WTC11 (cell line): ENCODE measurements around the gene CGNL1. TPM values are rescaled to one million over a fixed set of nuclear protein-coding genes. Genes with fewer than 3 reads are reported as not detected.

Source experiments
- ATAC-seq: fragments of 200-7000 bp; cut with Tn5 transposase; 2 replicates; pipeline ENCODE4 v1.10.0; 2021; ENCODE audit warnings: mild to moderate bottlenecking, moderate library complexity
- CTCF ChIA-PET: fragments of 300-600 bp; sonication (Branson Sonifier 250); formaldehyde crosslinking; loops from one replicate; lab custom pipeline; 2021; ENCODE audit warnings: antibody characterized with exemption; lab: Charles Lee
- POLR2A ChIA-PET: fragments of 350-600 bp; sonication (Branson Sonifier 250); formaldehyde crosslinking; loops from one replicate; lab custom pipeline; 2021; ENCODE audit warnings: antibody characterized with exemption; lab: Charles Lee
- DNase-seq: peaks from one replicate; pipeline ENCODE4 v3.0.0; 2021; ENCODE audit warnings: low spot score
- H3K27ac Mint-ChIP-seq: 2 replicates; pipeline ENCODE4 v1.8.0; 2021; ENCODE audit warnings: mixed read lengths
- H3K27me3 Mint-ChIP-seq: 2 replicates; pipeline ENCODE4 v1.8.0; 2021; ENCODE audit warnings: low read depth, mild to moderate bottlenecking, moderate library complexity, mixed read lengths
- H3K36me3 Mint-ChIP-seq: 2 replicates; pipeline ENCODE4 v1.8.0; 2021; ENCODE audit warnings: mixed read lengths
- H3K4me1 Mint-ChIP-seq: 2 replicates; pipeline ENCODE4 v1.8.0; 2022; ENCODE audit warnings: mixed read lengths
- H3K4me3 Mint-ChIP-seq: 2 replicates; pipeline ENCODE4 v1.8.0; 2021; ENCODE audit warnings: mild to moderate bottlenecking, moderate library complexity, mixed read lengths
- H3K9me3 Mint-ChIP-seq: 2 replicates; pipeline ENCODE4 v1.8.0; 2021; ENCODE audit warnings: mixed read lengths
- GRHL2 ChIP-seq: fragments of 250-450 bp; sonication (Bioruptor Pico); IDR thresholded peaks from 2 replicates; pipeline ENCODE4 v1.8.0; 2022; ENCODE audit warnings: mild to moderate bottlenecking, moderate library complexity; ENCODE audit not compliant: insufficient replicate concordance, severe bottlenecking
- GTF2I ChIP-seq: fragments of 250-450 bp; sonication (Bioruptor Pico); conservative IDR thresholded peaks from 2 replicates; pipeline ENCODE4 v1.4.0; 2021; ENCODE audit warnings: mild to moderate bottlenecking
- HMGA2 ChIP-seq: fragments of 250-450 bp; sonication (Bioruptor Pico); IDR thresholded peaks from 2 replicates; pipeline ENCODE4 v1.4.0; 2021; ENCODE audit warnings: mild to moderate bottlenecking, moderate library complexity
- IRF2 ChIP-seq: sonication (generic); formaldehyde crosslinking; IDR thresholded peaks from 2 replicates; pipeline ENCODE4 v1.8.0; 2022; ENCODE audit warnings: low read depth, missing genetic modification reagents, borderline replicate concordance
- JUN ChIP-seq: sonication (generic); formaldehyde crosslinking; IDR thresholded peaks from 2 replicates; pipeline ENCODE4 v1.8.0; 2023; ENCODE audit warnings: mild to moderate bottlenecking, missing genetic modification reagents
- NFATC4 ChIP-seq: fragments of 250-450 bp; sonication (Bioruptor Pico); IDR thresholded peaks from 2 replicates; pipeline ENCODE4 v1.9.0; 2021; ENCODE audit warnings: mild to moderate bottlenecking
- NFE2L1 ChIP-seq: sonication (generic); formaldehyde crosslinking; IDR thresholded peaks from 2 replicates; pipeline ENCODE4 v1.8.1; 2023; ENCODE audit warnings: missing genetic modification reagents
- NR3C1 ChIP-seq: sonication (generic); formaldehyde crosslinking; conservative IDR thresholded peaks from 2 replicates; pipeline ENCODE4 v1.8.1; 2023; ENCODE audit warnings: low read depth, mild to moderate bottlenecking, missing genetic modification reagents
- SMAD4 ChIP-seq: sonication (generic); formaldehyde crosslinking; IDR thresholded peaks from 2 replicates; pipeline ENCODE4 v1.8.0; 2022; ENCODE audit warnings: mild to moderate bottlenecking, missing genetic modification reagents
- SP1 ChIP-seq: sonication (generic); formaldehyde crosslinking; conservative IDR thresholded peaks from 2 replicates; pipeline ENCODE4 v1.8.1; 2022; ENCODE audit warnings: missing genetic modification reagents
- TEAD4 ChIP-seq: sonication (generic); formaldehyde crosslinking; IDR thresholded peaks from 2 replicates; pipeline ENCODE4 v1.8.0; 2022; ENCODE audit warnings: mild to moderate bottlenecking, missing genetic modification reagents
- ZNF396 ChIP-seq: fragments of 250-450 bp; sonication (Bioruptor Pico); IDR thresholded peaks from 2 replicates; pipeline ENCODE4 v1.8.0; 2021; ENCODE audit warnings: mild to moderate bottlenecking, moderate library complexity, borderline replicate concordance
- total RNA-seq: library from RNA; stranded (reverse); gene quantifications from 3 replicates; pipeline ENCODE4 v1.2.3, GENCODE V29; 2021
- TF ChIP-seq, protein P1 (sequence below): sonication (generic); formaldehyde crosslinking; IDR thresholded peaks from 2 replicates; pipeline ENCODE4 v1.8.0; 2023; ENCODE audit warnings: mild to moderate bottlenecking, missing genetic modification reagents
- TF ChIP-seq, protein P2 (sequence below): sonication (generic); formaldehyde crosslinking; conservative IDR thresholded peaks from 2 replicates; pipeline ENCODE4 v1.8.1; 2022; ENCODE audit warnings: mild to moderate bottlenecking, missing genetic modification reagents
- TF ChIP-seq, protein P3 (sequence below): fragments of 250-450 bp; sonication (Bioruptor Pico); IDR thresholded peaks from 2 replicates; pipeline ENCODE4 v1.9.0; 2021; ENCODE audit warnings: mild to moderate bottlenecking, borderline replicate concordance
- TF ChIP-seq, protein P4 (sequence below): fragments of 250-450 bp; sonication (Bioruptor Pico); conservative IDR thresholded peaks from 2 replicates; pipeline ENCODE4 v1.9.0; 2021; ENCODE audit warnings: mild to moderate bottlenecking
- TF ChIP-seq, protein P5 (sequence below): sonication (generic); formaldehyde crosslinking; IDR thresholded peaks from 2 replicates; pipeline ENCODE4 v1.8.1; 2022; ENCODE audit warnings: low read depth, missing genetic modification reagents, borderline replicate concordance
- TF ChIP-seq, protein P6 (sequence below): sonication (generic); formaldehyde crosslinking; IDR thresholded peaks from 2 replicates; pipeline ENCODE4 v1.8.1; 2022; ENCODE audit warnings: missing genetic modification reagents, borderline replicate concordance
- TF ChIP-seq, protein P7 (sequence below): sonication (generic); formaldehyde crosslinking; IDR thresholded peaks from 2 replicates; pipeline ENCODE4 v1.8.1; 2022; ENCODE audit warnings: mild to moderate bottlenecking, missing genetic modification reagents, moderate library complexity, borderline replicate concordance

CGNL1 gene
- total RNA-seq, 1 experiment from 2014 or later, result 57.3 TPM

DNA sequence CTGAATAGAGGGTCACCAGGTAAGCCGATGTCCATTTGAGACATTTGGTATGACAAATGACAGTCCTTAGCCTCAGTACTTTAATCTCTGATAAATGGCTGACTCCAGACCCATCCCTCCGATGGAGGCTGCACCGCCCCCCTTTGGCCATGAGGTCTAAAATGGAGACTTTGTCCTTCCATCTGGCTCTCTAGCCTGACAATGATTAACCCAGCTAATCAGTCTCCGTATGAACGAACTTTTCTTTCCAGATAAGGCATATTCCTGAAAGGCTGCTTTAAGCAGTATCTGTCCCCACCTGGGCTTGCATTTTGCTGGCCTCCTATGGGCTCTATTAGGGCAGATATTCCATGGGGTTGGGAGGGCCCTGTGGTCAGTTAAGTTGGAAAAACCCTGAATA lies 204.6 kb downstream of the CGNL1 start:
- Mint-ChIP-seq H3K9me3 (peaks cover 14% of the 10 kb centered on the region), H3K36me3 (no peaks in the 10 kb centered on the region; the same call in 1 of the 2 replicates)
- POLR2A ChIA-PET, result no interaction called here
- TF ChIP-seq, protein P1, sequence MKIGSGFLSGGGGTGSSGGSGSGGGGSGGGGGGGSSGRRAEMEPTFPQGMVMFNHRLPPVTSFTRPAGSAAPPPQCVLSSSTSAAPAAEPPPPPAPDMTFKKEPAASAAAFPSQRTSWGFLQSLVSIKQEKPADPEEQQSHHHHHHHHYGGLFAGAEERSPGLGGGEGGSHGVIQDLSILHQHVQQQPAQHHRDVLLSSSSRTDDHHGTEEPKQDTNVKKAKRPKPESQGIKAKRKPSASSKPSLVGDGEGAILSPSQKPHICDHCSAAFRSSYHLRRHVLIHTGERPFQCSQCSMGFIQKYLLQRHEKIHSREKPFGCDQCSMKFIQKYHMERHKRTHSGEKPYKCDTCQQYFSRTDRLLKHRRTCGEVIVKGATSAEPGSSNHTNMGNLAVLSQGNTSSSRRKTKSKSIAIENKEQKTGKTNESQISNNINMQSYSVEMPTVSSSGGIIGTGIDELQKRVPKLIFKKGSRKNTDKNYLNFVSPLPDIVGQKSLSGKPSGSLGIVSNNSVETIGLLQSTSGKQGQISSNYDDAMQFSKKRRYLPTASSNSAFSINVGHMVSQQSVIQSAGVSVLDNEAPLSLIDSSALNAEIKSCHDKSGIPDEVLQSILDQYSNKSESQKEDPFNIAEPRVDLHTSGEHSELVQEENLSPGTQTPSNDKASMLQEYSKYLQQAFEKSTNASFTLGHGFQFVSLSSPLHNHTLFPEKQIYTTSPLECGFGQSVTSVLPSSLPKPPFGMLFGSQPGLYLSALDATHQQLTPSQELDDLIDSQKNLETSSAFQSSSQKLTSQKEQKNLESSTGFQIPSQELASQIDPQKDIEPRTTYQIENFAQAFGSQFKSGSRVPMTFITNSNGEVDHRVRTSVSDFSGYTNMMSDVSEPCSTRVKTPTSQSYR (CRISPR knock-in tag), result no peak
- TF ChIP-seq, protein P2, sequence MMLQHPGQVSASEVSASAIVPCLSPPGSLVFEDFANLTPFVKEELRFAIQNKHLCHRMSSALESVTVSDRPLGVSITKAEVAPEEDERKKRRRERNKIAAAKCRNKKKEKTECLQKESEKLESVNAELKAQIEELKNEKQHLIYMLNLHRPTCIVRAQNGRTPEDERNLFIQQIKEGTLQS (CRISPR knock-in tag), result no peak
- TF ChIP-seq SMAD4 (no peak), NFATC4 (no peak), JUN (CRISPR knock-in tag) (no peak), HMGA2 (CRISPR knock-in tag) (no peak), NFE2L1 (CRISPR knock-in tag) (no peak), IRF2 (CRISPR knock-in tag) (no peak), NR3C1 (CRISPR knock-in tag) (no peak), ZNF396 (CRISPR knock-in tag) (no peak), SP1 (CRISPR knock-in tag) (no peak), GTF2I (CRISPR knock-in tag) (no peak), GRHL2 (CRISPR knock-in tag) (no peak), TEAD4 (CRISPR knock-in tag) (no peak)
- TF ChIP-seq, protein P3, sequence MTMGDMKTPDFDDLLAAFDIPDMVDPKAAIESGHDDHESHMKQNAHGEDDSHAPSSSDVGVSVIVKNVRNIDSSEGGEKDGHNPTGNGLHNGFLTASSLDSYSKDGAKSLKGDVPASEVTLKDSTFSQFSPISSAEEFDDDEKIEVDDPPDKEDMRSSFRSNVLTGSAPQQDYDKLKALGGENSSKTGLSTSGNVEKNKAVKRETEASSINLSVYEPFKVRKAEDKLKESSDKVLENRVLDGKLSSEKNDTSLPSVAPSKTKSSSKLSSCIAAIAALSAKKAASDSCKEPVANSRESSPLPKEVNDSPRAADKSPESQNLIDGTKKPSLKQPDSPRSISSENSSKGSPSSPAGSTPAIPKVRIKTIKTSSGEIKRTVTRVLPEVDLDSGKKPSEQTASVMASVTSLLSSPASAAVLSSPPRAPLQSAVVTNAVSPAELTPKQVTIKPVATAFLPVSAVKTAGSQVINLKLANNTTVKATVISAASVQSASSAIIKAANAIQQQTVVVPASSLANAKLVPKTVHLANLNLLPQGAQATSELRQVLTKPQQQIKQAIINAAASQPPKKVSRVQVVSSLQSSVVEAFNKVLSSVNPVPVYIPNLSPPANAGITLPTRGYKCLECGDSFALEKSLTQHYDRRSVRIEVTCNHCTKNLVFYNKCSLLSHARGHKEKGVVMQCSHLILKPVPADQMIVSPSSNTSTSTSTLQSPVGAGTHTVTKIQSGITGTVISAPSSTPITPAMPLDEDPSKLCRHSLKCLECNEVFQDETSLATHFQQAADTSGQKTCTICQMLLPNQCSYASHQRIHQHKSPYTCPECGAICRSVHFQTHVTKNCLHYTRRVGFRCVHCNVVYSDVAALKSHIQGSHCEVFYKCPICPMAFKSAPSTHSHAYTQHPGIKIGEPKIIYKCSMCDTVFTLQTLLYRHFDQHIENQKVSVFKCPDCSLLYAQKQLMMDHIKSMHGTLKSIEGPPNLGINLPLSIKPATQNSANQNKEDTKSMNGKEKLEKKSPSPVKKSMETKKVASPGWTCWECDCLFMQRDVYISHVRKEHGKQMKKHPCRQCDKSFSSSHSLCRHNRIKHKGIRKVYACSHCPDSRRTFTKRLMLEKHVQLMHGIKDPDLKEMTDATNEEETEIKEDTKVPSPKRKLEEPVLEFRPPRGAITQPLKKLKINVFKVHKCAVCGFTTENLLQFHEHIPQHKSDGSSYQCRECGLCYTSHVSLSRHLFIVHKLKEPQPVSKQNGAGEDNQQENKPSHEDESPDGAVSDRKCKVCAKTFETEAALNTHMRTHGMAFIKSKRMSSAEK (CRISPR knock-in tag), result no peak
- TF ChIP-seq, protein P4, sequence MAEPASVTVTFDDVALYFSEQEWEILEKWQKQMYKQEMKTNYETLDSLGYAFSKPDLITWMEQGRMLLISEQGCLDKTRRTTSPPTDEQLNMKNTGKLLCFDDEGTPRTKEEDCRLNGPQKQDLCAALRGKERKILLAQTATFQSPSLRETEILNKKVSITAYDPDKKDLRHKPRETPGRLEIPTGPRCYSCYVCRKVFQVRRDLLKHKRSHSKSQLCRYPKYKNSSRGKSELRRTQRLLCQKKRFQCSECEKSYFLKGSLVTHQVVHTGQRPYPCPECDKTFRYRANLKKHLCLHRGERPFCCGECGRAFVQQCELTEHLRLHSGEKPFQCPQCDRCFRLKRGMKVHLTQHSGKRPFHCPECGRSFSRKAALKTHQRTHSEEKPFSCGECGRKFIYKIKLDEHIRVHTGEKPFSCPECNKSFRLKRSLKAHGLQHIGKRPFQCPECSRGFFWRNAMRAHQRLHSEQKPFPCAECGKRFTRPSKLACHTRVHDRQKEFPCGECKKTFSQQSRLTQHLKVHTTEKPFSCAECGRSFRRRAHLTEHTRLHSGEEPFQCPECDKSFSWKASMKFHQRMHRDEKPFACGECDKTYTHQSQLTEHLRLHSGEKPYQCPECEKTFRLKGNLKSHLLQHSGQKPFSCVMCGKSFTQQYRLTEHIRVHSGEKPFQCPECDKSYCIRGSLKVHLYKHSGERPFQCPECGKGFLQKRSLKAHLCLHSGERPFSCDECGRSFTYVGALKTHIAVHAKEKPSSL (CRISPR knock-in tag), result no peak
- TF ChIP-seq, protein P5, sequence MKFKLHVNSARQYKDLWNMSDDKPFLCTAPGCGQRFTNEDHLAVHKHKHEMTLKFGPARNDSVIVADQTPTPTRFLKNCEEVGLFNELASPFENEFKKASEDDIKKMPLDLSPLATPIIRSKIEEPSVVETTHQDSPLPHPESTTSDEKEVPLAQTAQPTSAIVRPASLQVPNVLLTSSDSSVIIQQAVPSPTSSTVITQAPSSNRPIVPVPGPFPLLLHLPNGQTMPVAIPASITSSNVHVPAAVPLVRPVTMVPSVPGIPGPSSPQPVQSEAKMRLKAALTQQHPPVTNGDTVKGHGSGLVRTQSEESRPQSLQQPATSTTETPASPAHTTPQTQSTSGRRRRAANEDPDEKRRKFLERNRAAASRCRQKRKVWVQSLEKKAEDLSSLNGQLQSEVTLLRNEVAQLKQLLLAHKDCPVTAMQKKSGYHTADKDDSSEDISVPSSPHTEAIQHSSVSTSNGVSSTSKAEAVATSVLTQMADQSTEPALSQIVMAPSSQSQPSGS (CRISPR knock-in tag), result no peak
- TF ChIP-seq, protein P6, sequence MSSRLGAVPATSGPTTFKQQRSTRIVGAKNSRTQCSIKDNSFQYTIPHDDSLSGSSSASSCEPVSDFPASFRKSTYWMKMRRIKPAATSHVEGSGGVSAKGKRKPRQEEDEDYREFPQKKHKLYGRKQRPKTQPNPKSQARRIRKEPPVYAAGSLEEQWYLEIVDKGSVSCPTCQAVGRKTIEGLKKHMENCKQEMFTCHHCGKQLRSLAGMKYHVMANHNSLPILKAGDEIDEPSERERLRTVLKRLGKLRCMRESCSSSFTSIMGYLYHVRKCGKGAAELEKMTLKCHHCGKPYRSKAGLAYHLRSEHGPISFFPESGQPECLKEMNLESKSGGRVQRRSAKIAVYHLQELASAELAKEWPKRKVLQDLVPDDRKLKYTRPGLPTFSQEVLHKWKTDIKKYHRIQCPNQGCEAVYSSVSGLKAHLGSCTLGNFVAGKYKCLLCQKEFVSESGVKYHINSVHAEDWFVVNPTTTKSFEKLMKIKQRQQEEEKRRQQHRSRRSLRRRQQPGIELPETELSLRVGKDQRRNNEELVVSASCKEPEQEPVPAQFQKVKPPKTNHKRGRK (CRISPR knock-in tag), result no peak
- TF ChIP-seq, protein P7, sequence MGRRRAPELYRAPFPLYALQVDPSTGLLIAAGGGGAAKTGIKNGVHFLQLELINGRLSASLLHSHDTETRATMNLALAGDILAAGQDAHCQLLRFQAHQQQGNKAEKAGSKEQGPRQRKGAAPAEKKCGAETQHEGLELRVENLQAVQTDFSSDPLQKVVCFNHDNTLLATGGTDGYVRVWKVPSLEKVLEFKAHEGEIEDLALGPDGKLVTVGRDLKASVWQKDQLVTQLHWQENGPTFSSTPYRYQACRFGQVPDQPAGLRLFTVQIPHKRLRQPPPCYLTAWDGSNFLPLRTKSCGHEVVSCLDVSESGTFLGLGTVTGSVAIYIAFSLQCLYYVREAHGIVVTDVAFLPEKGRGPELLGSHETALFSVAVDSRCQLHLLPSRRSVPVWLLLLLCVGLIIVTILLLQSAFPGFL (CRISPR knock-in tag), result no peak
- TF ChIP-seq, all 79 proteins: peak for 0
- ATAC-seq, result no peak; the same call in 1 of the 2 replicates
- H3K27ac Mint-ChIP-seq, result no peak overlapping the region
- H3K4me1 Mint-ChIP-seq, result no peaks in the 10 kb centered on the region
- CTCF ChIA-PET, result interaction anchor here (1.0 to 1.6 kb wide), 4 partner anchors 10 to 60 kb away, joined by 3 to 7 read pairs (median 4); partner anchors contain the start of gene MYZAP
- no peak overlapping the region for H3K4me3 Mint-ChIP-seq
- no peak for DNase-seq
- peaks cover 3% of the 10 kb centered on the region; the same call in 1 of the 2 replicates for H3K27me3 Mint-ChIP-seq
